Measurements from ENCODE around the gene ITGA5. TPM values are rescaled to one million over a fixed set of nuclear protein-coding genes. Genes with fewer than 3 reads are reported as not detected.

The ITGA5 gene
- total RNA-seq, 1 experiment from 2014 or later, result 35.9 TPM

DNA sequence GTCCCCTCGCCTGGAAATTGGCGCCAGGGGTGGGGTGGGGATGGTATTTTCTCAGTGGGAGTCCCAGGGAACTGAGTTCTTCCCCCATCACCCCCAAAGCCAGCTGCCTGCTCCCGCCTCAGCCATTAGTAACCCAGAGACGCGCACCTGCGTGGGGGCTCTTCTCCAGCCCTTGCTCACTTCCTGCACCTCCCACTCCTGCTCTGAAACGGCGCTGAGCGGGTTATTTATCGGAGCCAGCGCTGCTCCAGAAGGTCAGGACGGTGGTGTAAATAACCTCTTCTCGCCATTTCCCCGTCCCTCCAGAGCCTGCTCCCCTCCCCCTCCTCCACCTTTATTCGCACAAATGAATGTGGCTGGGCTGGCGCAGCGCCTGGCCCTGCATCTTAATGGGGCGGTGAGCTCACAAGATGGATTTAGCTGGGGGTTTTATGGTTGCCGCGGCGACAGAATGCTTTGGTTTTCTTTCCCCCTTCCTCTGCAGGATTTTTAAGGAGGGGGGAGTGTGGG lies 67.0 kb downstream of the ITGA5 start:
- no peak overlapping the region for H3K4me3 ChIP-seq (ENCODE audit: low read length)
- CTCF ChIA-PET, result interaction anchor here (0.5 to 1.2 kb wide), 2 partner anchors 27 to 54 kb away, joined by 3 to 6 read pairs; no protein-coding TSS in a partner anchor
- H2AFZ ChIP-seq (ENCODE audit: low read length), result no peak overlapping the region
- ATAC-seq, result no peak
- no peak overlapping the region for H3K9ac ChIP-seq (ENCODE audit: low read length)
- DNase-seq, result no peak
- peaks cover 32% of the 10 kb centered on the region for H3K36me3 ChIP-seq (ENCODE audit: low read depth, low read length)
- TF ChIP-seq EZH2 (IDR thresholded peaks at IDR 0.05; ENCODE audit: low read length, unreplicated experiment), result no peak
- TF ChIP-seq, protein P1, sequence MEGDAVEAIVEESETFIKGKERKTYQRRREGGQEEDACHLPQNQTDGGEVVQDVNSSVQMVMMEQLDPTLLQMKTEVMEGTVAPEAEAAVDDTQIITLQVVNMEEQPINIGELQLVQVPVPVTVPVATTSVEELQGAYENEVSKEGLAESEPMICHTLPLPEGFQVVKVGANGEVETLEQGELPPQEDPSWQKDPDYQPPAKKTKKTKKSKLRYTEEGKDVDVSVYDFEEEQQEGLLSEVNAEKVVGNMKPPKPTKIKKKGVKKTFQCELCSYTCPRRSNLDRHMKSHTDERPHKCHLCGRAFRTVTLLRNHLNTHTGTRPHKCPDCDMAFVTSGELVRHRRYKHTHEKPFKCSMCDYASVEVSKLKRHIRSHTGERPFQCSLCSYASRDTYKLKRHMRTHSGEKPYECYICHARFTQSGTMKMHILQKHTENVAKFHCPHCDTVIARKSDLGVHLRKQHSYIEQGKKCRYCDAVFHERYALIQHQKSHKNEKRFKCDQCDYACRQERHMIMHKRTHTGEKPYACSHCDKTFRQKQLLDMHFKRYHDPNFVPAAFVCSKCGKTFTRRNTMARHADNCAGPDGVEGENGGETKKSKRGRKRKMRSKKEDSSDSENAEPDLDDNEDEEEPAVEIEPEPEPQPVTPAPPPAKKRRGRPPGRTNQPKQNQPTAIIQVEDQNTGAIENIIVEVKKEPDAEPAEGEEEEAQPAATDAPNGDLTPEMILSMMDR (conservative IDR thresholded peaks at IDR 0.05; ENCODE audit: low read depth, low read length), result no peak
- no peak for TF ChIP-seq EZH2phosphoT487 (IDR thresholded peaks at IDR 0.05; ENCODE audit: borderline replicate concordance, low read length)
- no peak overlapping the region for H3K27ac ChIP-seq (ENCODE audit: low read length)
- H3K9me2 ChIP-seq (replicated peaks; ENCODE audit: low read length), result no peaks in the 10 kb centered on the region
- H4K20me1 ChIP-seq (ENCODE audit: low read length), result no peaks in the 10 kb centered on the region
- H3K9me3 ChIP-seq (ENCODE audit: low read length), result no peaks in the 10 kb centered on the region
- H3K4me2 ChIP-seq (ENCODE audit: low read length), result no peak overlapping the region
- H3K79me2 ChIP-seq (ENCODE audit: low read length), result no peaks in the 10 kb centered on the region
- POLR2A ChIA-PET (ENCODE audit: unreplicated experiment), result no interaction called here
- no TSS peak for BruUV-seq (replicated peaks)
- H3F3A ChIP-seq (ENCODE audit: low read length, unreplicated experiment), result no peaks in the 10 kb centered on the region
- H3K4me1 ChIP-seq (ENCODE audit: insufficient read depth, low read length), result no peaks in the 10 kb centered on the region
- H3K27me3 ChIP-seq (ENCODE audit: low read length), result no peaks in the 10 kb centered on the region
- intact Hi-C loops (cut with micrococcal nuclease), result no loop called here

GRCh38 chr12:54351341-54351740 lies 67.7 kb downstream of the ITGA5 start:
- H3K4me3 ChIP-seq (ENCODE audit: low read length), result no peak overlapping the region
- ATAC-seq, result no peak
- CTCF ChIA-PET, result no interaction called here
- no peak for DNase-seq
- no peaks in the 10 kb centered on the region for H3K27me3 ChIP-seq (ENCODE audit: low read length)
- no peak overlapping the region for H2AFZ ChIP-seq (ENCODE audit: low read length)
- H3K9me2 ChIP-seq (replicated peaks; ENCODE audit: low read length), result no peaks in the 10 kb centered on the region
- H3K27ac ChIP-seq (ENCODE audit: low read length), result no peak overlapping the region
- POLR2A ChIA-PET (ENCODE audit: unreplicated experiment), result no interaction called here
- no peak overlapping the region for H3K9ac ChIP-seq (ENCODE audit: low read length)
- TSS peak; percentile 46 for BruUV-seq (replicated peaks)
- H3K79me2 ChIP-seq (ENCODE audit: low read length), result no peaks in the 10 kb centered on the region
- H3K4me2 ChIP-seq (ENCODE audit: low read length), result no peak overlapping the region
- intact Hi-C loops (cut with micrococcal nuclease), result no loop called here
- no peaks in the 10 kb centered on the region for H4K20me1 ChIP-seq (ENCODE audit: low read length)
- H3K4me1 ChIP-seq (ENCODE audit: insufficient read depth, low read length), result no peaks in the 10 kb centered on the region
- H3K9me3 ChIP-seq (ENCODE audit: low read length), result no peaks in the 10 kb centered on the region
- H3K36me3 ChIP-seq (ENCODE audit: low read depth, low read length), result peaks cover 36% of the 10 kb centered on the region
- H3F3A ChIP-seq (ENCODE audit: low read length, unreplicated experiment), result no peaks in the 10 kb centered on the region
- no peak for TF ChIP-seq EZH2phosphoT487 (IDR thresholded peaks at IDR 0.05; ENCODE audit: borderline replicate concordance, low read length)
- TF ChIP-seq, protein P1 (conservative IDR thresholded peaks at IDR 0.05; ENCODE audit: low read depth, low read length), result no peak
- no peak for TF ChIP-seq EZH2 (IDR thresholded peaks at IDR 0.05; ENCODE audit: low read length, unreplicated experiment)

DNA sequence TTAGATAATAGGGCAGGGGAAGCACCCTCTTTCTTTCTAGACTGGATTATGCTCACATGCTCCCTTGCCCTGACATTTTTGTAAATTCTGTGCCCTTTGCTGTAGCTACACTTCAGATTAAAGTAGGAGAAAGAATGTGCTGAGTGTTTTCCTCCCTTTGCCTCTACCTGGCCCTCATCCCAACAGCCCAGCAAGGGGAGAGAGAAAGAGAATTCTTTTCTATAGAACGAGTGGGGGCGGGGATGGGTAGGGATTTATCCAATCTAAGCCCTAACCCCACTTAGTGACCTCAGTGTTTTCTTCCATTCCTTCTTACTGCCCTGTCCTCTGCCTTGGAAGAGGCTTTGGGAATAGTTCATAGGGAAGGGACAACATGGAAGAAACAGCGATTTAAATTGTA lies 68.3 kb downstream of the ITGA5 start:
- no peak for TF ChIP-seq EZH2phosphoT487 (IDR thresholded peaks at IDR 0.05; ENCODE audit: borderline replicate concordance, low read length)
- TF ChIP-seq, protein P1 (conservative IDR thresholded peaks at IDR 0.05; ENCODE audit: low read depth, low read length), result no peak
- TF ChIP-seq EZH2 (IDR thresholded peaks at IDR 0.05; ENCODE audit: low read length, unreplicated experiment), result no peak
- H3K9me3 ChIP-seq (ENCODE audit: low read length), result no peaks in the 10 kb centered on the region
- no peaks in the 10 kb centered on the region for H3K4me1 ChIP-seq (ENCODE audit: insufficient read depth, low read length)
- ChIA-PET CTCF (no interaction called here), POLR2A (ENCODE audit: unreplicated experiment) (no interaction called here)
- DNase-seq (no peak), ATAC-seq (no peak)
- no peaks in the 10 kb centered on the region for H4K20me1 ChIP-seq (ENCODE audit: low read length)
- no peaks in the 10 kb centered on the region for H3K79me2 ChIP-seq (ENCODE audit: low read length)
- intact Hi-C loops (cut with micrococcal nuclease), result no loop called here
- no peaks in the 10 kb centered on the region for H3K9me2 ChIP-seq (replicated peaks; ENCODE audit: low read length)
- no TSS peak for BruUV-seq (replicated peaks)
- no peaks in the 10 kb centered on the region for H3K27me3 ChIP-seq (ENCODE audit: low read length)
- H3K4me3 ChIP-seq (ENCODE audit: low read length), result no peak overlapping the region
- peaks cover 36% of the 10 kb centered on the region for H3K36me3 ChIP-seq (ENCODE audit: low read depth, low read length)
- no peaks in the 10 kb centered on the region for H3F3A ChIP-seq (ENCODE audit: low read length, unreplicated experiment)
- no peak overlapping the region for H3K4me2 ChIP-seq (ENCODE audit: low read length)
- no peak overlapping the region for H3K9ac ChIP-seq (ENCODE audit: low read length)
- H3K27ac ChIP-seq (ENCODE audit: low read length), result no peak overlapping the region
- H2AFZ ChIP-seq (ENCODE audit: low read length), result no peak overlapping the region
